PC-3 (cell line): ENCODE measurements around the gene SLC7A6OS. TPM values are rescaled to one million over a fixed set of nuclear protein-coding genes. Genes with fewer than 3 reads are reported as not detected.

Experiments used
- ATAC-seq: fragments of 200-7000 bp; cut with Tn5 transposase; 2 replicates; pipeline ENCODE4 v1.9.1; 2020; ENCODE audit warnings: mild to moderate bottlenecking, moderate library complexity
- BruUV-seq: library from RNA; stranded (reverse); fragments of 400-500 nt; replicated peaks from 2 replicates; lab custom pipeline; 2021; lab: Mats Ljungman, UMichigan
- CTCF ChIA-PET: fragments of 300-600 bp; sonication (Branson Sonifier 250); formaldehyde crosslinking; loops from one replicate; lab custom pipeline; 2022; ENCODE audit warnings: antibody characterized with exemption; lab: Charles Lee
- POLR2A ChIA-PET: fragments of 300-600 bp; sonication (Branson Sonifier 250); formaldehyde crosslinking; loops from one replicate; lab custom pipeline; 2022; ENCODE audit warnings: antibody characterized with exemption; ENCODE audit not compliant: unreplicated experiment; lab: Charles Lee
- DNase-seq: peaks from one replicate; pipeline ENCODE4 v3.0.0-alpha.2; 2015
- H2AFZ ChIP-seq: fragments of 300-600 bp; sonication (generic); 2 replicates; pipeline ENCODE4 v1.6.0; 2016; ENCODE audit warnings: antibody characterized with exemption, low read length
- H3F3A ChIP-seq: fragments of 300-600 bp; sonication (generic); one replicate; pipeline ENCODE4 v1.6.0; 2017; ENCODE audit warnings: antibody characterized with exemption, low read length, control low read depth, mild to moderate bottlenecking; ENCODE audit not compliant: unreplicated experiment
- H3K27ac ChIP-seq: fragments of 300-600 bp; sonication (generic); 2 replicates; pipeline ENCODE4 v1.5.1; 2016; ENCODE audit warnings: mild to moderate bottlenecking, low read length
- H3K27me3 ChIP-seq: fragments of 300-600 bp; sonication (generic); 2 replicates; pipeline ENCODE4 v1.6.1; 2016; ENCODE audit warnings: low read length, mixed read lengths
- H3K36me3 ChIP-seq: fragments of 300-600 bp; sonication (generic); 2 replicates; pipeline ENCODE4 v1.6.1; 2016; ENCODE audit warnings: low read depth, mixed run types, low read length, mixed read lengths
- H3K4me1 ChIP-seq: fragments of 300-600 bp; sonication (generic); 2 replicates; pipeline ENCODE4 v1.5.1; 2016; ENCODE audit warnings: low read length; ENCODE audit not compliant: insufficient read depth
- H3K4me2 ChIP-seq: fragments of 300-600 bp; sonication (generic); 2 replicates; pipeline ENCODE4 v1.6.0; 2016; ENCODE audit warnings: low read length
- H3K4me3 ChIP-seq: fragments of 300-600 bp; sonication (generic); 2 replicates; pipeline ENCODE4 v1.5.1; 2016; ENCODE audit warnings: mild to moderate bottlenecking, low read length, mixed read lengths
- H3K79me2 ChIP-seq: fragments of 300-600 bp; sonication (generic); 2 replicates; pipeline ENCODE4 v1.6.1; 2017; ENCODE audit warnings: low read length, mixed read lengths
- H3K9ac ChIP-seq: fragments of 300-600 bp; sonication (generic); 2 replicates; pipeline ENCODE4 v1.6.0; 2016; ENCODE audit warnings: mild to moderate bottlenecking, low read length
- H3K9me2 ChIP-seq: fragments of 300-600 bp; sonication (generic); replicated peaks from 2 replicates; pipeline ENCODE4 v1.6.1; 2016; ENCODE audit warnings: mixed run types, low read length, mixed read lengths
- H3K9me3 ChIP-seq: fragments of 300-600 bp; sonication (generic); 2 replicates; pipeline ENCODE4 v1.6.1; 2016; ENCODE audit warnings: low read length, mixed read lengths
- H4K20me1 ChIP-seq: fragments of 300-600 bp; sonication (generic); 2 replicates; pipeline ENCODE4 v1.6.1; 2016; ENCODE audit warnings: low read length, mixed read lengths
- CTCF ChIP-seq: fragments of 300-600 bp; sonication (generic); conservative IDR thresholded peaks from 2 replicates; pipeline ENCODE4 v1.5.1; 2017; ENCODE audit warnings: antibody characterized with exemption, low read depth, mild to moderate bottlenecking, low read length
- EZH2 ChIP-seq: fragments of 300-600 bp; sonication (generic); IDR thresholded peaks from one replicate; pipeline ENCODE4 v1.6.1; 2017; ENCODE audit warnings: antibody characterized with exemption, mild to moderate bottlenecking, low read length; ENCODE audit not compliant: unreplicated experiment
- EZH2phosphoT487 ChIP-seq: fragments of 300-600 bp; sonication (generic); IDR thresholded peaks from 2 replicates; pipeline ENCODE4 v1.6.1; 2018; ENCODE audit warnings: mild to moderate bottlenecking, antibody characterized with exemption, low read length, borderline replicate concordance
- intact Hi-C: fragments of 100-400 bp; cut with micrococcal nuclease; formaldehyde crosslinking; loops from 2 replicates; pipeline ENCODE4 v1.9.0; 2023
- total RNA-seq: library from RNA; depleted of rRNA; stranded (reverse); fragments of >200 nt; gene quantifications from 2 replicates; pipeline ENCODE4 v1.2.3, GENCODE V29; 2014

The SLC7A6OS gene
- total RNA-seq, 1 experiment from 2014 or later = 12.6 TPM

GRCh38 chr16:68265078-68265920 lies 45.4 kb downstream of the SLC7A6OS start:
- Histone ChIP-seq H3K4me1 (peaks cover 14% of the 10 kb centered on the region; the same call in 1 of the 2 replicates), H4K20me1 (no peaks in the 10 kb centered on the region), H3K27me3 (no peaks in the 10 kb centered on the region), H3F3A (no peaks in the 10 kb centered on the region), H3K4me3 (peak overlapping the region; percentile 92), H3K27ac (peak overlapping the region; percentile 63), H3K79me2 (peaks cover 58% of the 10 kb centered on the region), H3K9ac (peak overlapping the region; percentile 86), H2AFZ (peak overlapping the region; percentile 76), H3K9me3 (no peaks in the 10 kb centered on the region), H3K4me2 (peak overlapping the region; percentile 87), H3K9me2 (no peaks in the 10 kb centered on the region), H3K36me3 (no peaks in the 10 kb centered on the region; the same call in 1 of the 2 replicates)
- POLR2A ChIA-PET = no interaction called here
- intact Hi-C loops = no loop called here
- TSS peak; percentile 92 for BruUV-seq
- no peak for TF ChIP-seq EZH2phosphoT487
- no peak for TF ChIP-seq EZH2
- TF ChIP-seq CTCF = no peak
- CTCF ChIA-PET = no interaction called here
- DNase-seq (peak; percentile 80), ATAC-seq (peak; percentile 59)

DNA sequence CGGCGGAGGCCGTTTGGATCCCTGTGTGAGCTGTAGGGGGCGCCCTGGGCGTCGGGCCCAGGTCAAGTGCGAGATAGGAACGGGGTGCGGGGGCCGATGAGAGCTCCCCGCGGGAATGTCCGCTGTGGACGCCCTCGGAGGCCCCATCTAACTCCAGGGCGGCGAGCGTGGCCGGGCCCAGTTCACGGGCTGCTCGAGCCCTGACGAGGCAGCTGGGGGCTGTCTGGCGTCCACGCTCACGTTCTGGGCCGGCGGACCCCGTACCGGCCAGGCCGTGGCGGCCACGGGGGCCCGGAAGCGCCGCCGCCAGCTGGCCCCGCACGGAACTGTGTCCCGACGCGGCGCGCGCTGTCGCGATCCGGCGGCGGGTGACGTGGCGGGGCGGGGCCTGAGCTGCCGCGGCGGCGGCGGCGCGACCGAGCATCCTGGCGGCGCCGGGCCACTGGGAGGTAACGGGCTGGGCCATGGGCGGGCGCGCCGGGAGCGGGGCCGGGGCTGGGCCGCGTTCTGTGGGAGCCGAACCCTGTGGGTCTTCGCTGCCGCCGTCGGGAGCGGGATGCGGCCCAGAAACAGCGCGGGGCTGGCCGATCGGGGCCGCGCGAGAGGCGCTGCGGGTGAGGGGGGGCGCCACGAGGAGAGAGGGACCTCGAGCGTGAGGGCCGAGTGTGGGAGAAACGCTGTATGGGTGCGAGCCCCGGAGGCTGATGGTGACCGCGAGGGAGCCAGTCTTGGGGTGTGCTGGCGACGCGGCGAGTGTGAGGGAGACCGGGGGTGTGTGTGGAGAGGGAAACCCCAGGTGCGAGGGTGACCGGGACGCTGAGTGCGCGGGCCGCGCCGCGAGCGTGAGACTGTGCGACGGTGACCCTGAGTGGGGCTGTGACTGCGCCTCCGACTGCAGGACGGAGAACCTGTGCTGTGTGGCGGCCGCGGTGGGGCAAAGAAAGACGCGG lies 46.3 kb downstream of the SLC7A6OS start, which contains the start of gene SLC7A6:
SLC7A6 (plus strand) TSS at position 399 of the 950 bp plus-strand sequence. CDS start 10,201 bp downstream, outside the sequence.
- ATAC-seq = peak; percentile 70
- TSS peak; percentile 35 for BruUV-seq
- no peaks in the 10 kb centered on the region; the same call in 1 of the 2 replicates for H3K36me3 ChIP-seq
- H3K4me1 ChIP-seq = peaks cover 14% of the 10 kb centered on the region; the same call in 1 of the 2 replicates
- peak within 1 kb of the TSS; percentile 86 for H3K9ac ChIP-seq
- no peaks in the 10 kb centered on the region for H3F3A ChIP-seq
- H3K9me3 ChIP-seq = no peaks in the 10 kb centered on the region
- POLR2A ChIA-PET = interaction anchor here (0.6 to 1.9 kb wide), 6 partner anchors 19 to 1637 kb away, joined by 3 to 10 read pairs (median 4); partner anchors contain the start of genes PLA2G15, PRMT7 and SLC7A6OS
- H3K4me3 ChIP-seq = peak within 1 kb of the TSS; percentile 92
- TF ChIP-seq CTCF (peak; percentile 57), EZH2phosphoT487 (no peak)
- H3K27ac ChIP-seq = peak within 1 kb of the TSS; percentile 63
- intact Hi-C loops = no loop called here
- no peaks in the 10 kb centered on the region for H3K27me3 ChIP-seq
- peak within 1 kb of the TSS; percentile 87 for H3K4me2 ChIP-seq
- CTCF ChIA-PET = interaction anchor here (1.0 to 1.4 kb wide), 4 partner anchors 24 to 61 kb away, joined by 3 to 7 read pairs (median 6); partner anchors contain the start of genes PRMT7 and SLC7A6OS
- H3K79me2 ChIP-seq = peaks cover 49% of the 10 kb centered on the region
- H3K9me2 ChIP-seq = no peaks in the 10 kb centered on the region
- peak; percentile 74 for DNase-seq
- H2AFZ ChIP-seq = peak within 1 kb of the TSS; percentile 84
- no peaks in the 10 kb centered on the region for H4K20me1 ChIP-seq
